Gastroesophageal sphincter (tissue), 4 donors: ENCODE measurements around the gene TIMM17B. TPM values are rescaled to one million over a fixed set of nuclear protein-coding genes. Genes with fewer than 3 reads are reported as not detected.

ENCODE experiments used
- ATAC-seq: fragments of 150-250 bp; one replicate; pipeline ENCODE4 v1.9.1; 2016; ENCODE audit warnings: mild to moderate bottlenecking, moderate library complexity
- H3K27ac ChIP-seq, 4 donors: fragments of 200-600 bp; sonication (generic) in 3 of 4; 1 replicate in 3 of 4; 2 replicates in 1 of 4; pipeline ENCODE4 v1.5.1; 2016 to 2019
- H3K27me3 ChIP-seq: fragments of 200-600 bp; sonication (generic); one replicate; pipeline ENCODE4 v1.5.1; 2019
- H3K36me3 ChIP-seq, 2 donors: fragments of 200-600 bp; sonication (generic); one replicate each; pipeline ENCODE4 v1.5.1; 2019; ENCODE audit warnings: control low read depth in 1 of 2
- H3K4me1 ChIP-seq, 3 donors: fragments of 200-600 bp; sonication (generic); 1 replicate in 2 of 3; 2 replicates in 1 of 3; pipeline ENCODE4 v1.5.1; 2016 to 2019; ENCODE audit warnings: control low read depth in 2 of 3
- H3K4me3 ChIP-seq, 2 donors: fragments of 200-600 bp; sonication (generic); one replicate each; pipeline ENCODE4 v1.5.1; 2019; ENCODE audit warnings: mild to moderate bottlenecking in 1 of 2, moderate library complexity in 1 of 2
- H3K9me3 ChIP-seq, 3 donors: fragments of 200-600 bp; sonication (generic); one replicate each; pipeline ENCODE4 v1.5.1; 2017 to 2019; ENCODE audit warnings: control low read depth in 2 of 3
- CTCF ChIP-seq, 4 experiments: fragments of 200-600 bp in 2 of 4; fragments of 450-650 bp in 2 of 4; sonication (generic) in 1 of 4; IDR thresholded peaks; one replicate each; pipeline ENCODE4 v1.5.1; 2017 to 2019; ENCODE audit warnings: antibody characterized with exemption in 4 of 4, mild to moderate bottlenecking in 2 of 4, moderate library complexity in 2 of 4
- EP300 ChIP-seq: sonication (generic); formaldehyde crosslinking; IDR thresholded peaks from one replicate; pipeline ENCODE4 v1.6.1; 2017; ENCODE audit warnings: antibody characterized with exemption, mild to moderate bottlenecking
- POLR2A ChIP-seq, 2 donors: fragments of 450-650 bp; IDR thresholded peaks; one replicate each; pipeline ENCODE4 v1.6.1; 2017; ENCODE audit warnings: antibody characterized with exemption in 2 of 2, mild to moderate bottlenecking in 2 of 2, moderate library complexity in 1 of 2
- POLR2AphosphoS5 ChIP-seq: sonication (generic); formaldehyde crosslinking; IDR thresholded peaks from one replicate; pipeline ENCODE4 v1.6.1; 2017; ENCODE audit warnings: antibody characterized with exemption
- WGBS, 2 donors: methylation state at CpG; one replicate each; pipeline ENCODE4 v1.1.5; 2018; ENCODE audit warnings: low coverage in 1 of 2; 5-methylcytosine and 5-hydroxymethylcytosine counted together
- total RNA-seq, 4 donors: library from RNA; depleted of rRNA; stranded (reverse); fragments of >200 nt; gene quantifications; one replicate each; pipeline ENCODE4 v1.1.0, GENCODE V29; 2016

Gene TIMM17B
- total RNA-seq, 4 donors from 2014 or later, result 38.0 to 57.7 (median 39.5) TPM

- Histone ChIP-seq H3K4me1 (peaks cover 0 to 27% (median 0%) of the 10 kb centered on the region in 3 donors), H3K27me3 (no peaks in the 10 kb centered on the region), H3K9me3 (no peaks in the 10 kb centered on the region), H3K27ac (no peak overlapping the region), H3K36me3 (peaks cover 0 to 57% of the 10 kb centered on the region in 2 donors), H3K4me3 (no peak overlapping the region)
- TF ChIP-seq POLR2A (IDR thresholded peaks at IDR 0.05), result no peak
- no peak for TF ChIP-seq EP300
- TF ChIP-seq POLR2AphosphoS5, result no peak
- TF ChIP-seq CTCF (IDR thresholded peaks at IDR 0.05), result no peak
- WGBS, 2 donors, result 57% methylated on average over 1 of the region's 7 CpGs; no CpG with 5 or more reads in 1 of the 2 donors
- no peak for ATAC-seq
Measured at GRCh38 chrX:48934581-48935300, 37.2 kb upstream of the TIMM17B start.

- H3K9me3 ChIP-seq, result no peaks in the 10 kb centered on the region
- H3K36me3 ChIP-seq, result peaks cover 0 to 63% of the 10 kb centered on the region in 2 donors
- H3K27ac ChIP-seq, result no peak overlapping the region
- WGBS, 2 donors, result 67 to 89% methylated on average over 1 to 2 of the region's 2 CpGs
- H3K4me1 ChIP-seq, result peaks cover 0 to 23% (median 0%) of the 10 kb centered on the region in 3 donors
- no peak for TF ChIP-seq POLR2AphosphoS5
- H3K4me3 ChIP-seq, result no peak overlapping the region
- no peak for ATAC-seq
- no peaks in the 10 kb centered on the region for H3K27me3 ChIP-seq
Measured at GRCh38 chrX:48933757-48934156, 36.2 kb upstream of the TIMM17B start.

GRCh38 chrX:48927736-48928382 is 30.3 kb upstream of the TIMM17B start:
- no peak for TF ChIP-seq CTCF (IDR thresholded peaks at IDR 0.05)
- TF ChIP-seq EP300, result no peak
- no peak for TF ChIP-seq POLR2A (IDR thresholded peaks at IDR 0.05)
- TF ChIP-seq POLR2AphosphoS5, result no peak

GRCh38 chrX:48927123-48927522 is 29.6 kb upstream of the TIMM17B start:
- 42 to 54% methylated on average over 1 to 2 of the region's 5 CpGs for whole genome bisulfite sequencing, 2 donors
- Histone ChIP-seq H3K9me3 (no peaks in the 10 kb centered on the region), H3K27me3 (no peaks in the 10 kb centered on the region), H3K27ac (no peak overlapping the region), H3K4me3 (no peak overlapping the region), H3K4me1 (no peaks in the 10 kb centered on the region), H3K36me3 (peaks cover 0 to 88% of the 10 kb centered on the region in 2 donors)
- TF ChIP-seq POLR2AphosphoS5 (no peak), POLR2A (IDR thresholded peaks at IDR 0.05) (no peak), CTCF (IDR thresholded peaks at IDR 0.05) (no peak), EP300 (no peak)
- ATAC-seq, result no peak

More at GRCh38 chrX:48927736-48928382, 30.3 kb upstream of the TIMM17B start:
- 63 to 80% methylated on average over 1 to 2 of the region's 2 CpGs for WGBS, 2 donors
- H3K27me3 ChIP-seq, result no peaks in the 10 kb centered on the region
- no peaks in the 10 kb centered on the region for H3K4me1 ChIP-seq
- H3K36me3 ChIP-seq, result peaks cover 0 to 88% of the 10 kb centered on the region in 2 donors
- no peak overlapping the region for H3K27ac ChIP-seq
- ATAC-seq, result no peak
- H3K4me3 ChIP-seq, result no peak overlapping the region
- no peaks in the 10 kb centered on the region for H3K9me3 ChIP-seq

- WGBS, 2 donors, result 70 to 75% methylated on average over 2 of the region's 5 CpGs
- Histone ChIP-seq H3K4me1 (peaks cover 0 to 10% (median 0%) of the 10 kb centered on the region in 3 donors), H3K9me3 (no peaks in the 10 kb centered on the region), H3K36me3 (peaks cover 0 to 63% of the 10 kb centered on the region in 2 donors), H3K27me3 (no peaks in the 10 kb centered on the region), H3K27ac (no peak overlapping the region), H3K4me3 (no peak overlapping the region)
- ATAC-seq, result no peak
- TF ChIP-seq EP300 (no peak), CTCF (IDR thresholded peaks at IDR 0.05) (no peak), POLR2AphosphoS5 (no peak), POLR2A (IDR thresholded peaks at IDR 0.05) (no peak)
Measured at GRCh38 chrX:48924270-48924669, 26.7 kb upstream of the TIMM17B start.
